SK-N-MC (cell line): ENCODE data around the gene SOS1.

Experiments
- EZH2 ChIP-seq: fragments of 200-600 bp; sonication (generic); IDR thresholded peaks from one replicate; pipeline ENCODE4 v1.6.1; 2017; ENCODE audit warnings: antibody characterized with exemption
- POLR2AphosphoS5 ChIP-seq: IDR thresholded peaks from 2 replicates; pipeline ENCODE4 v1.6.1; 2012; ENCODE audit warnings: mild to moderate bottlenecking, low read depth, low read length, borderline replicate concordance

DNA sequence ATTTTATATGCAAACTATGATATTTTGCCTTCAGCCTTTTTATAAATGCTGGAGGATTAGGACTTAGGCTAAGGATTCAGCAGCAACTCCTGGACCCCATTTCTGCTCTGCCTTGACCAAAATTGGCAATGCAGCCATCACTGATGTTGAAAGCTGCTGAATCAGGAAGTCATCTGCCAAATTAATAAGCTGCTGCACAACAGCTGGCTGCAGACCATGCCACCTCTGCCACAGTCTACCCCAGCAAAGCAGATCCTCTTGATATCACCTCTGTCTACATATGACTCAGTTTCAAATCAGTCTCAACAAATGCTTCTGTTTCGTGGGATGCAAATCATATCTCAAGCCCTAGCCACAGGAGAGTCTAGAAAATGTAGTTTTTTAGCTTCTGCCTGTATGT is 7.1 kb upstream of the SOS1 start:
- TF ChIP-seq EZH2 (no peak), POLR2AphosphoS5 (no peak)
